ENCODE measurements around the gene LYPLAL1. TPM values are rescaled to one million over a fixed set of nuclear protein-coding genes. Genes with fewer than 3 reads are reported as not detected.

Gene LYPLAL1
- total RNA-seq, 1 experiment from 2014 or later, result 20.7 TPM

- no peak for TF ChIP-seq FOXK1 (CRISPR knock-in tag; IDR thresholded peaks at IDR 0.05)
These were observed 857 bp upstream of the LYPLAL1 start (continued) for GRCh38 chr1:219172821-219173220.

- Mint-ChIP-seq H3K27ac (no peak overlapping the region), H3K4me1 (peaks cover 26% of the 10 kb centered on the region), H3K9me3 (peaks cover 5% of the 10 kb centered on the region; the same call in 1 of the 2 replicates), H3K27me3 (ENCODE audit: low read depth) (no peaks in the 10 kb centered on the region), H3K36me3 (peaks cover 3% of the 10 kb centered on the region; the same call in 1 of the 2 replicates), H3K4me3 (peak overlapping the region; percentile 96)
- no peak for TF ChIP-seq FOXJ3 (CRISPR knock-in tag; IDR thresholded peaks at IDR 0.05; ENCODE audit: borderline replicate concordance)
- TF ChIP-seq, protein P1, sequence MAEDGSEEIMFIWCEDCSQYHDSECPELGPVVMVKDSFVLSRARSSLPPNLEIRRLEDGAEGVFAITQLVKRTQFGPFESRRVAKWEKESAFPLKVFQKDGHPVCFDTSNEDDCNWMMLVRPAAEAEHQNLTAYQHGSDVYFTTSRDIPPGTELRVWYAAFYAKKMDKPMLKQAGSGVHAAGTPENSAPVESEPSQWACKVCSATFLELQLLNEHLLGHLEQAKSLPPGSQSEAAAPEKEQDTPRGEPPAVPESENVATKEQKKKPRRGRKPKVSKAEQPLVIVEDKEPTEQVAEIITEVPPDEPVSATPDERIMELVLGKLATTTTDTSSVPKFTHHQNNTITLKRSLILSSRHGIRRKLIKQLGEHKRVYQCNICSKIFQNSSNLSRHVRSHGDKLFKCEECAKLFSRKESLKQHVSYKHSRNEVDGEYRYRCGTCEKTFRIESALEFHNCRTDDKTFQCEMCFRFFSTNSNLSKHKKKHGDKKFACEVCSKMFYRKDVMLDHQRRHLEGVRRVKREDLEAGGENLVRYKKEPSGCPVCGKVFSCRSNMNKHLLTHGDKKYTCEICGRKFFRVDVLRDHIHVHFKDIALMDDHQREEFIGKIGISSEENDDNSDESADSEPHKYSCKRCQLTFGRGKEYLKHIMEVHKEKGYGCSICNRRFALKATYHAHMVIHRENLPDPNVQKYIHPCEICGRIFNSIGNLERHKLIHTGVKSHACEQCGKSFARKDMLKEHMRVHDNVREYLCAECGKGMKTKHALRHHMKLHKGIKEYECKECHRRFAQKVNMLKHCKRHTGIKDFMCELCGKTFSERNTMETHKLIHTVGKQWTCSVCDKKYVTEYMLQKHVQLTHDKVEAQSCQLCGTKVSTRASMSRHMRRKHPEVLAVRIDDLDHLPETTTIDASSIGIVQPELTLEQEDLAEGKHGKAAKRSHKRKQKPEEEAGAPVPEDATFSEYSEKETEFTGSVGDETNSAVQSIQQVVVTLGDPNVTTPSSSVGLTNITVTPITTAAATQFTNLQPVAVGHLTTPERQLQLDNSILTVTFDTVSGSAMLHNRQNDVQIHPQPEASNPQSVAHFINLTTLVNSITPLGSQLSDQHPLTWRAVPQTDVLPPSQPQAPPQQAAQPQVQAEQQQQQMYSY (CRISPR knock-in tag; IDR thresholded peaks at IDR 0.05), result no peak
- TF ChIP-seq SMAD4 (CRISPR knock-in tag; IDR thresholded peaks at IDR 0.05), result no peak
- TF ChIP-seq, protein P2, sequence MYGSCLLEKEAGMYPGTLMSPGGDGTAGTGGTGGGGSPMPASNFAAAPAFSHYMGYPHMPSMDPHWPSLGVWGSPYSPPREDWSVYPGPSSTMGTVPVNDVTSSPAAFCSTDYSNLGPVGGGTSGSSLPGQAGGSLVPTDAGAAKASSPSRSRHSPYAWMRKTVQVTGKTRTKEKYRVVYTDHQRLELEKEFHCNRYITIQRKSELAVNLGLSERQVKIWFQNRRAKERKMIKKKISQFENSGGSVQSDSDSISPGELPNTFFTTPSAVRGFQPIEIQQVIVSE (CRISPR knock-in tag; IDR thresholded peaks at IDR 0.05; ENCODE audit: borderline replicate concordance), result no peak
- no peak for TF ChIP-seq CREM (CRISPR knock-in tag; IDR thresholded peaks at IDR 0.05)
- TF ChIP-seq ZNF281 (CRISPR knock-in tag; IDR thresholded peaks at IDR 0.05), result no peak
- no peak for TF ChIP-seq SOX15 (CRISPR knock-in tag; IDR thresholded peaks at IDR 0.05)
- TF ChIP-seq KAT7 (CRISPR knock-in tag; IDR thresholded peaks at IDR 0.05; ENCODE audit: borderline replicate concordance), result no peak
- no peak for TF ChIP-seq GRHL2 (CRISPR knock-in tag; IDR thresholded peaks at IDR 0.05; ENCODE audit: insufficient replicate concordance, severe bottlenecking)
- TF ChIP-seq FOXP4 (CRISPR knock-in tag; IDR thresholded peaks at IDR 0.05), result no peak
- no peak for TF ChIP-seq E2F5 (CRISPR knock-in tag; IDR thresholded peaks at IDR 0.05)
- TF ChIP-seq ZNF423 (CRISPR knock-in tag; IDR thresholded peaks at IDR 0.05), result no peak
- TF ChIP-seq NFE2L1 (CRISPR knock-in tag; IDR thresholded peaks at IDR 0.05), result no peak
- no peak for TF ChIP-seq ZNF671 (CRISPR knock-in tag; IDR thresholded peaks at IDR 0.05)
- DNase-seq (ENCODE audit: low spot score) (no peak), ATAC-seq (no peak)
- POLR2A ChIA-PET, result interaction anchor here (0.6 to 1.0 kb wide), 3 partner anchors 12 to 657 kb away, joined by 3 read pairs; no protein-coding TSS in a partner anchor
- CTCF ChIA-PET, result no interaction called here
These were observed 282 bp upstream of the LYPLAL1 start for GRCh38 chr1:219173434-219173757.

Measured in WTC11 (cell line).